Measurements from ENCODE around the gene MOB1A. TPM values are rescaled to one million over a fixed set of nuclear protein-coding genes. Genes with fewer than 3 reads are reported as not detected.

Gene MOB1A
- 159 and 164 TPM in 2 replicates for total RNA-seq (ENCODE audit: low replicate concordance)

DNA sequence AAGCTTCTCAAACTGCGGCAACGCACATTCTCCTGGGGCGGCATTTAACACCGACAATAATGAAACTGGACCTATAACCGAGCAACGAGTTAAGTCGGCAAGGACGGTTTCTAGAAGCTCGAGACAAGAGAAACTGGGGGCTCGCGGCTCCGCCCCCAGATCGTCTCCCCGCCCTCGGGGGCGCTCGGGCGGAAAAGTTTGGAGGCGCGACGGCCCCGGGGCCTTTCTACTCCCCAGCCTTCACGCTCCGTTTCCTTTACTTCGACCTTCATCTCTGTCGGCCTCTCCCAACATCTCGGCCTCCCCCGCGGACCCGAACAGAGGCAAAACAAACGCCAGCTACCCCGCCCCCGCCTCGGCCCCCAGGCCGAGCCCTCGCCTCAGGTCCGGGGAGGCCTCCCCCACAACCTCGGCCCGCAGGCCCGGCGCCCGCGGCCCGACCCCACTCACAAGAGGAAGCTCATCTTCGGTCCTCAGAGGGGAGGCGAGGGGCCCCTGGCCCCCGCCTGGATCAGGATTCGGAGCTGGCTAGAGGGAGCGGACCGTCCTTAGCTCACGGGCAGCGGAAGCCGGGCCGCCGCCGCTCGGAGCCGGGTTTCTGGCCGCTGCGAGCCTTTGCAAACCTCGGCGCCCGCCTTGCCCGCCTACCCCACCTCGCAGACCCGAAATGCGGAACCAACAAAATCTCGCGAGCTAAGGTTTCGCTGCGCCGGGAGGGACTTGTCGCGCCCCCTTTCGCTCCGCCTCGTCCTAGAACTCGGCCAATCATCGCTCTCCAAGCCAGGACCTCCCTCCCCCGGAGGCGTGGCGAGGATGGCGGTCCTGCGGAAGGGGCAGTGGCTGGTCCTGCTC lies at the start of gene MOB1A:
TSS of gene MOB1A (minus strand) at position 669 of the 852 bp plus-strand sequence. CDS start at position 464, 205 bp downstream.
- peak within 1 kb of the TSS; percentile 69 for H3K4me3 ChIP-seq (ENCODE audit: low read depth, low read length)
- peak; percentile 98 for DNase-seq (ENCODE audit: low read depth)
- TF ChIP-seq, protein P1, sequence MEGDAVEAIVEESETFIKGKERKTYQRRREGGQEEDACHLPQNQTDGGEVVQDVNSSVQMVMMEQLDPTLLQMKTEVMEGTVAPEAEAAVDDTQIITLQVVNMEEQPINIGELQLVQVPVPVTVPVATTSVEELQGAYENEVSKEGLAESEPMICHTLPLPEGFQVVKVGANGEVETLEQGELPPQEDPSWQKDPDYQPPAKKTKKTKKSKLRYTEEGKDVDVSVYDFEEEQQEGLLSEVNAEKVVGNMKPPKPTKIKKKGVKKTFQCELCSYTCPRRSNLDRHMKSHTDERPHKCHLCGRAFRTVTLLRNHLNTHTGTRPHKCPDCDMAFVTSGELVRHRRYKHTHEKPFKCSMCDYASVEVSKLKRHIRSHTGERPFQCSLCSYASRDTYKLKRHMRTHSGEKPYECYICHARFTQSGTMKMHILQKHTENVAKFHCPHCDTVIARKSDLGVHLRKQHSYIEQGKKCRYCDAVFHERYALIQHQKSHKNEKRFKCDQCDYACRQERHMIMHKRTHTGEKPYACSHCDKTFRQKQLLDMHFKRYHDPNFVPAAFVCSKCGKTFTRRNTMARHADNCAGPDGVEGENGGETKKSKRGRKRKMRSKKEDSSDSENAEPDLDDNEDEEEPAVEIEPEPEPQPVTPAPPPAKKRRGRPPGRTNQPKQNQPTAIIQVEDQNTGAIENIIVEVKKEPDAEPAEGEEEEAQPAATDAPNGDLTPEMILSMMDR (IDR thresholded peaks at IDR 0.05; ENCODE audit: insufficient read depth, low read length): no peak

DNA sequence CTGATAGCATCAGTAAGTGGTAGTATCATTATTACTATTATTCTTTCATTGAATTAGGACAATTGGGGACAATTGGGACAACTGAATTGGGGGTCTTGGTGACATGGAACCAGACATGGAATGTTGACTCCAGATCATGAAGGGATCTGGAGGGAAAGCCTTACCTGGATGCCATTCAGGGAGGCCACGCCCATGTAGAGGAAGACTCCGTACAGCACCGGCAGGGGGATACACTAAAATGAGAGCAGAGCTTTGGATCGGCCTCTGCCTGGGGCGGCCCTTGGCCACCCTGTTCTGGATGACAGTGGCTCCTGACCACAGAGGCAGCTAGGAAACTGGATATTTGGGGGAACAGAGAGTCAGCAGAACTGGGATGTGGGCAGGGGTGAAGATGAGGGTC lies 49.0 kb upstream of the MOB1A start:
- no peak overlapping the region for H3K4me3 ChIP-seq (ENCODE audit: low read depth, low read length)
- TF ChIP-seq, protein P1 (IDR thresholded peaks at IDR 0.05; ENCODE audit: insufficient read depth, low read length): no peak
- DNase-seq (ENCODE audit: low read depth): no peak

GRCh38 chr2:74226648-74227213 lies 48.1 kb upstream of the MOB1A start:
- TF ChIP-seq, protein P1 (IDR thresholded peaks at IDR 0.05; ENCODE audit: insufficient read depth, low read length): no peak
- no peak overlapping the region for H3K4me3 ChIP-seq (ENCODE audit: low read depth, low read length)
- peak; percentile 26 for DNase-seq (ENCODE audit: low read depth)

- no peak for DNase-seq (ENCODE audit: low read depth)
- TF ChIP-seq, protein P1 (IDR thresholded peaks at IDR 0.05; ENCODE audit: insufficient read depth, low read length): no peak
- H3K4me3 ChIP-seq (ENCODE audit: low read depth, low read length): no peak overlapping the region
Observed at GRCh38 chr2:74225698-74226459, 47.2 kb upstream of the MOB1A start.

DNA sequence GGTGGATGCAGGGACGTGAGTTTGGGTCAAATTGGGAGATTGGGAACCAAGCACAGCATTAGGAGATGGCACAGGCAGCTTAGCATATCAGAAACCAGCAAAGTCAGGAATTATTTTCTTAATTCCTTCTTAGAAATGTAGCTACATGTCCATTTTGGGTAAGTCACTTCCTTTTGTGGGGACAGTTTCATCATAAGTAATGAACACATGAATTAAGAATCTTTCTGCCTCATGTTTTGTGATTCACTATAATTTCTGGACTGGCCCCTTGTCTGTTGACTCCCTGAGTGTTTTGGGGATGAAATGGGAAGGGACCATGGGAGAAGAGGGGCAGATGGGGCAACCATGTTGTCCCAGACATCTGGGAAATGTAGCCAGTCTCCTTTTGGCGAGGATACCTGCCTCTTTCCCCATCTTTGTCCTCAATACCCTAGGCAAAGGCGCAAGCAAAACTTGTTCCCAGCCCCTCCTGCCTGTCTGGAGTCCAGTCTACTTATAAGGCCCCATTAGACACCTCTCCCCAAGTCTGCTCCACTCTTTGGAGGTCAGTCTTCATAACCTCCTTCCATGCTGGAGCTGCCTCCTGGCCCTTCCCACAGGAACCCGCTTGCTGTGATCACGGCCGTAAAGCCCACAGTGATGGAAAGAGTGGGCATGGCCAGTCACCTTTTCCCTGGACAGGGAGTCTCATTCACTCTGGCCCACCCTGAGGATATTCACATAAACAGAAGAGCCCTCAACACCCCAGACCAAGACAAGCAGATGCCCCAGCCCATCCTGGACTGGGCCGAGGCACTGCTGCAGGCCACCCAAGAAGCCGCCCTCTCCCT lies 45.5 kb upstream of the MOB1A start:
- TF ChIP-seq, protein P1 (IDR thresholded peaks at IDR 0.05; ENCODE audit: insufficient read depth, low read length): no peak
- H3K4me3 ChIP-seq (ENCODE audit: low read depth, low read length): no peak overlapping the region
- no peak for DNase-seq (ENCODE audit: low read depth)

DNA sequence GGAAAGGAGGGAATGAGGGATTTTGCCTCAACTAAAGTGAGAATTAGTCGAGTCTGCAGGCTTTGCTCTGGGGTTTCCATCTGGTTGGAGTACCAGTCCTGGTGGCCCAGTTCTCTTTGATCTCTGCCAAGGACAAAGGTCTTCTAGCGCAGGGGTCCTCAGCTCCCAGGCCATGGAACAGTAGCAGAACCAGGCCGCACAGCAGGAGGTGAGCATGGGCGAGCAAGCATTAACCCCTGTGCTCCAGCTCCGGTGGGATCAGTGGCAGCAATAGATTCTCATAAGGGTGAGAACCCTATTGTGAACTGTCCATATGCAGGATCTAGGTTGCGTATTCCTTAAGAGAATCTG lies 43.6 kb upstream of the MOB1A start:
- no peak for DNase-seq (ENCODE audit: low read depth)
- TF ChIP-seq, protein P1 (IDR thresholded peaks at IDR 0.05; ENCODE audit: insufficient read depth, low read length): no peak
- no peak overlapping the region for H3K4me3 ChIP-seq (ENCODE audit: low read depth, low read length)

Measured in fibroblast of the aortic adventitia (primary cell).